ENCODE measurements around the gene NKAIN1.

GRCh38 chr1:31145648-31146047 is 94.0 kb downstream of the NKAIN1 start:
- TF ChIP-seq CTCF (IDR thresholded peaks at IDR 0.05; ENCODE audit: extremely low read depth in 1 of 2, insufficient read depth in 1 of 2, low read depth in 1 of 2, low read length in 2 of 2) (no peak), POLR2A (IDR thresholded peaks at IDR 0.05; ENCODE audit: low read depth, low read length) (no peak), POLR2AphosphoS5 (IDR thresholded peaks at IDR 0.05; ENCODE audit: insufficient read depth, low read depth, low read length) (no peak), EZH2 (IDR thresholded peaks at IDR 0.05; ENCODE audit: borderline replicate concordance, low read depth, low read length, severe bottlenecking) (no peak), MYC (IDR thresholded peaks at IDR 0.05; ENCODE audit: low read depth, low read length) (no peak), FOS (IDR thresholded peaks at IDR 0.05; ENCODE audit: borderline replicate concordance, insufficient read depth, low read length) (no peak), JUN (IDR thresholded peaks at IDR 0.05; ENCODE audit: borderline replicate concordance, insufficient read depth, insufficient read length, low read depth) (no peak), GATA2 (IDR thresholded peaks at IDR 0.05; ENCODE audit: insufficient read depth, insufficient read length, low read depth, low read length) (no peak)
- TF ChIP-seq, protein P1, sequence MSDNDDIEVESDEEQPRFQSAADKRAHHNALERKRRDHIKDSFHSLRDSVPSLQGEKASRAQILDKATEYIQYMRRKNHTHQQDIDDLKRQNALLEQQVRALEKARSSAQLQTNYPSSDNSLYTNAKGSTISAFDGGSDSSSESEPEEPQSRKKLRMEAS (IDR thresholded peaks at IDR 0.05; ENCODE audit: insufficient read depth, insufficient read length), result no peak
